Measurements from ENCODE around the gene ARMC5.

GRCh38 chr16:31489616-31490584, 30.6 kb downstream of the ARMC5 start:
- no peak for TF ChIP-seq POLR2A (IDR thresholded peaks at IDR 0.05)
- TF ChIP-seq CTCF (IDR thresholded peaks at IDR 0.05), result no peak

All from body of pancreas (tissue), 4 donors.